Suprapubic skin (tissue), 3 donors: ENCODE measurements around the gene S100A1.

Experiments used
- CTCF ChIP-seq, 2 donors: fragments of 200-600 bp in 1 of 2; fragments of 450-650 bp in 1 of 2; sonication (generic) in 1 of 2; IDR thresholded peaks; one replicate each; pipeline ENCODE4 v1.5.1; 2016 to 2019; ENCODE audit warnings: antibody characterized with exemption in 2 of 2, mild to moderate bottlenecking in 1 of 2, moderate library complexity in 1 of 2
- POLR2A ChIP-seq, 2 donors: fragments of 450-650 bp; IDR thresholded peaks; one replicate each; pipeline ENCODE4 v1.6.1; 2017; ENCODE audit warnings: antibody characterized with exemption in 2 of 2, mild to moderate bottlenecking in 2 of 2, moderate library complexity in 2 of 2

- TF ChIP-seq CTCF (IDR thresholded peaks at IDR 0.05) (no peak), POLR2A (IDR thresholded peaks at IDR 0.05) (no peak)
Observed at GRCh38 chr1:153655333-153655732, 27.1 kb downstream of the S100A1 start.
